HCT116 (cell line): ENCODE measurements around the gene SNX8.

Experiments used
- CEBPB ChIP-seq: IDR thresholded peaks from 2 replicates; pipeline ENCODE4 v1.6.1; 2012; ENCODE audit warnings: low read depth
- CTCF ChIP-seq, 3 experiments: fragments of 200-600 bp in 1 of 3; sonication (generic) in 1 of 3; IDR thresholded peaks in 2 of 3; conservative IDR thresholded peaks in 1 of 3; 2 replicates each; pipeline ENCODE4 v1.5.1; 2012 to 2017; ENCODE audit warnings: low read depth in 2 of 3, low read length in 2 of 3, antibody characterized with exemption in 1 of 3, borderline replicate concordance in 1 of 3, control low read depth in 1 of 3, mild to moderate bottlenecking in 1 of 3, mixed read lengths in 1 of 3, mixed run types in 1 of 3, moderate library complexity in 1 of 3; ENCODE audit not compliant: insufficient read depth in 1 of 3
- EZH2 ChIP-seq: fragments of 200-600 bp; sonication (generic); IDR thresholded peaks from 2 replicates; pipeline ENCODE4 v1.6.1; 2017; ENCODE audit warnings: antibody characterized with exemption, mixed run types
- FOSL1 ChIP-seq: IDR thresholded peaks from 2 replicates; pipeline ENCODE4 v1.6.1; 2012; ENCODE audit warnings: low read depth
- JUND ChIP-seq: IDR thresholded peaks from 2 replicates; pipeline ENCODE4 v1.6.1; 2012
- MAX ChIP-seq: IDR thresholded peaks from 2 replicates; pipeline ENCODE4 v1.6.1; 2012
- POLR2A ChIP-seq: IDR thresholded peaks from 2 replicates; pipeline ENCODE4 v1.7.0; 2011; ENCODE audit warnings: borderline replicate concordance; ENCODE audit not compliant: insufficient read depth, insufficient read length; ENCODE audit errors: extremely low read depth
- RAD21 ChIP-seq: IDR thresholded peaks from 2 replicates; pipeline ENCODE4 v1.6.1; 2012; ENCODE audit warnings: low read depth, mild to moderate bottlenecking
- REST ChIP-seq: IDR thresholded peaks from 2 replicates; pipeline ENCODE4 v1.6.1; 2012; ENCODE audit warnings: low read depth
- SIN3A ChIP-seq: IDR thresholded peaks from 2 replicates; pipeline ENCODE4 v1.6.1; 2012; ENCODE audit warnings: low read depth
- SRF ChIP-seq: IDR thresholded peaks from 2 replicates; pipeline ENCODE4 v1.6.1; 2012; ENCODE audit warnings: low read depth
- ZFX ChIP-seq: fragments of 450-650 bp; IDR thresholded peaks from 2 replicates; pipeline ENCODE4 v1.6.1; 2017

- TF ChIP-seq FOSL1 (no peak), CEBPB (no peak), CTCF (IDR thresholded peaks at IDR 0.05 in 2 of 3, conservative IDR thresholded peaks at IDR 0.05 in 1 of 3; ENCODE audit: borderline replicate concordance in 1 of 3, insufficient read depth in 1 of 3, low read depth in 2 of 3, low read length in 2 of 3) (no peak), POLR2A (no peak), RAD21 (no peak), JUND (no peak), EZH2 (no peak), SIN3A (no peak), REST (no peak), ZFX (no peak), MAX (no peak), SRF (no peak)
Observed at GRCh38 chr7:2222516-2222915, 91.7 kb downstream of the SNX8 start.
